Measurements from ENCODE around the gene FARP1. TPM values are rescaled to one million over a fixed set of nuclear protein-coding genes. Genes with fewer than 3 reads are reported as not detected.

FARP1 gene
- total and polyA plus RNA-seq, 2 of the 13 experiments (the other 11 are each of a cell fraction or from before 2014, with no cell fraction given): 70.6 to 126 TPM

- in situ Hi-C loops (cut with HindIII; ENCODE audit: extremely low pct_ligation_motif_present, low pct_unique_long_range_greater_than_20kb): loop anchor here (10.0 kb wide), 1 partner anchor 384 kb away; no protein-coding TSS in a partner anchor
- TF ChIP-seq TBX2 (CRISPR knock-in tag; IDR thresholded peaks at IDR 0.05; ENCODE audit: borderline replicate concordance) (no peak), EZH2 (conservative IDR thresholded peaks at IDR 0.05; ENCODE audit: low read depth, low read length) (no peak), IRF2 (CRISPR knock-in tag; IDR thresholded peaks at IDR 0.05) (no peak), TFDP1 (CRISPR knock-in tag; IDR thresholded peaks at IDR 0.05; ENCODE audit: borderline replicate concordance) (no peak), CREM (IDR thresholded peaks at IDR 0.05) (no peak), CREM (CRISPR knock-in tag; IDR thresholded peaks at IDR 0.05) (no peak), SAP130 (CRISPR knock-in tag; IDR thresholded peaks at IDR 0.05; ENCODE audit: low read depth) (no peak), PHF8 (CRISPR knock-in tag; IDR thresholded peaks at IDR 0.05) (no peak), RBAK (CRISPR knock-in tag; IDR thresholded peaks at IDR 0.05) (no peak), SATB2 (CRISPR knock-in tag; IDR thresholded peaks at IDR 0.05) (no peak), RFXAP (CRISPR knock-in tag; IDR thresholded peaks at IDR 0.05; ENCODE audit: borderline replicate concordance) (no peak), FOXA3 (CRISPR knock-in tag; IDR thresholded peaks at IDR 0.05) (no peak), KMT2B (CRISPR knock-in tag; IDR thresholded peaks at IDR 0.05) (no peak), ZNF24 (IDR thresholded peaks at IDR 0.05) (no peak), RBM39 (IDR thresholded peaks at IDR 0.05; ENCODE audit: low read depth, low read length, poor library complexity, severe bottlenecking) (no peak), HNF4G (IDR thresholded peaks at IDR 0.05; ENCODE audit: borderline replicate concordance, low read depth, low read length) (no peak), HNF4G (CRISPR knock-in tag; IDR thresholded peaks at IDR 0.05; ENCODE audit: borderline replicate concordance, low read depth) (no peak), SYNCRIP (IDR thresholded peaks at IDR 0.05; ENCODE audit: insufficient read depth, low read depth, low read length) (no peak), ZNF713 (CRISPR knock-in tag; IDR thresholded peaks at IDR 0.05) (no peak), SALL2 (CRISPR knock-in tag; IDR thresholded peaks at IDR 0.05) (no peak)
- TF ChIP-seq, protein P1, sequence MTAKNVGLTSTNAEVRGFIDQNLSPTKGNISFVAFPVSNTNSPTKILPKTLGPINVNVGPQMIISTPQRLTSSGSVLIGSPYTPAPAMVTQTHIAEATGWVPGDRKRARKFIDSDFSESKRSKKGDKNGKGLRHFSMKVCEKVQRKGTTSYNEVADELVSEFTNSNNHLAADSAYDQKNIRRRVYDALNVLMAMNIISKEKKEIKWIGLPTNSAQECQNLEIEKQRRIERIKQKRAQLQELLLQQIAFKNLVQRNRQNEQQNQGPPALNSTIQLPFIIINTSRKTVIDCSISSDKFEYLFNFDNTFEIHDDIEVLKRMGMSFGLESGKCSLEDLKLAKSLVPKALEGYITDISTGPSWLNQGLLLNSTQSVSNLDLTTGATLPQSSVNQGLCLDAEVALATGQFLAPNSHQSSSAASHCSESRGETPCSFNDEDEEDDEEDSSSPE (CRISPR knock-in tag; IDR thresholded peaks at IDR 0.05): no peak
- TF ChIP-seq, protein P2, sequence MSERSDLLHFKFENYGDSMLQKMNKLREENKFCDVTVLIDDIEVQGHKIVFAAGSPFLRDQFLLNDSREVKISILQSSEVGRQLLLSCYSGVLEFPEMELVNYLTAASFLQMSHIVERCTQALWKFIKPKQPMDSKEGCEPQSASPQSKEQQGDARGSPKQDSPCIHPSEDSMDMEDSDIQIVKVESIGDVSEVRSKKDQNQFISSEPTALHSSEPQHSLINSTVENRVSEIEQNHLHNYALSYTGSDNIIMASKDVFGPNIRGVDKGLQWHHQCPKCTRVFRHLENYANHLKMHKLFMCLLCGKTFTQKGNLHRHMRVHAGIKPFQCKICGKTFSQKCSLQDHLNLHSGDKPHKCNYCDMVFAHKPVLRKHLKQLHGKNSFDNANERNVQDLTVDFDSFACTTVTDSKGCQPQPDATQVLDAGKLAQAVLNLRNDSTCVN (CRISPR knock-in tag; IDR thresholded peaks at IDR 0.05; ENCODE audit: borderline replicate concordance): no peak
Measured at GRCh38 chr13:98460516-98460915, 317.6 kb downstream of the FARP1 start.

More at GRCh38 chr13:98460516-98460915, 317.6 kb downstream of the FARP1 start:
- BruUV-seq (replicated peaks): no TSS peak
- DNase-seq (ENCODE audit: low spot score) (no peak), FAIRE-seq (no peak), ATAC-seq (no peak)
- no peak overlapping the region for H3K27ac ChIP-seq (ENCODE audit: extremely low read length, insufficient read depth, low read length)
- 91% methylated on average over 13 of the region's 13 CpGs for WGBS (ENCODE audit: low lambda C conversion rate)
- H3K4me1 ChIP-seq (ENCODE audit: insufficient read depth, low read length): no peaks in the 10 kb centered on the region
- H4K20me1 ChIP-seq (ENCODE audit: insufficient read depth, low read length): peaks cover 3% of the 10 kb centered on the region; the same call in 1 of the 2 replicates
- H3K79me2 ChIP-seq (ENCODE audit: insufficient read depth, low read length): peaks cover 2% of the 10 kb centered on the region
- intact Hi-C loops (cut with micrococcal nuclease; ENCODE audit: unreplicated experiment): no loop called here
- no peak overlapping the region for H3K4me2 ChIP-seq (ENCODE audit: low read depth, low read length)
- no peak overlapping the region for H3K4me3 ChIP-seq (replicated peaks in 1 of 3; ENCODE audit: insufficient read depth in 1 of 3, low read depth in 2 of 3, low read length in 3 of 3)
- no peaks in the 10 kb centered on the region for H3K27me3 ChIP-seq (ENCODE audit: control insufficient read depth in 1 of 2, insufficient read depth in 2 of 2, low read length in 2 of 2)
- H2AFZ ChIP-seq (ENCODE audit: low read length): no peak overlapping the region
- H3K36me3 ChIP-seq (replicated peaks in 1 of 2; ENCODE audit: control insufficient read depth in 1 of 2, insufficient read depth in 2 of 2, low read length in 2 of 2): peaks cover 39 to 89% of the 10 kb centered on the region in 2 experiments
- no peaks in the 10 kb centered on the region for H3K9me3 ChIP-seq (ENCODE audit: low read length)
- H3K9ac ChIP-seq (ENCODE audit: insufficient read depth, low read depth, low read length): no peak overlapping the region
- CTCF ChIA-PET (ENCODE audit: low intra/inter-chr PET ratio, low total read pairs): no interaction called here
- POLR2A ChIA-PET: no interaction called here

Data from HepG2 (cell line).